Measurements from ENCODE around the gene RHEBL1.

The RHEBL1 gene, protein sequence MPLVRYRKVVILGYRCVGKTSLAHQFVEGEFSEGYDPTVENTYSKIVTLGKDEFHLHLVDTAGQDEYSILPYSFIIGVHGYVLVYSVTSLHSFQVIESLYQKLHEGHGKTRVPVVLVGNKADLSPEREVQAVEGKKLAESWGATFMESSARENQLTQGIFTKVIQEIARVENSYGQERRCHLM

GRCh38 chr12:49069507-49070346 is at the start of gene RHEBL1:
TSS of gene RHEBL1 (minus strand) at chr12:49069979. CDS start at chr12:49069785, 194 bp downstream.
- peak; percentile 97 to 99 for DNase-seq

DNA sequence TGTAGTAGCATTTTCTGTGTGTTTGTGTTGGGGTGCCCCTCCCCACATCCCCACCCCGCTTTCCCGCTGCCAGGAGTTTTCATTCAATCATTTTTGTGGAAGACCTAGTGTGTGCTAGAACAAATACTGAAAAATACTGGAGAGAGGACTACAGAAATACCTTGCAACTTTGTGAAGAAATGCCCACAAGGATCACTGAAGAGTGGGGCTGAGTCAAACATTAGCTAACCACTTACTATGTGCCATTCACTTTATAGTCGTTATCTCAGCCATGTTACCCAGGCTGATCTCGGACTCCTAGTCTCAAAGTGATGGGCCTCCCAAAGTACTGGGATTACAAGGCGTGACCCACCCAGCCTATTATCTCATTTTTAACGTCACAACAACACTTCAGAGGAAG is 41.4 kb upstream of the RHEBL1 start:
- no peak for DNase-seq

DNA sequence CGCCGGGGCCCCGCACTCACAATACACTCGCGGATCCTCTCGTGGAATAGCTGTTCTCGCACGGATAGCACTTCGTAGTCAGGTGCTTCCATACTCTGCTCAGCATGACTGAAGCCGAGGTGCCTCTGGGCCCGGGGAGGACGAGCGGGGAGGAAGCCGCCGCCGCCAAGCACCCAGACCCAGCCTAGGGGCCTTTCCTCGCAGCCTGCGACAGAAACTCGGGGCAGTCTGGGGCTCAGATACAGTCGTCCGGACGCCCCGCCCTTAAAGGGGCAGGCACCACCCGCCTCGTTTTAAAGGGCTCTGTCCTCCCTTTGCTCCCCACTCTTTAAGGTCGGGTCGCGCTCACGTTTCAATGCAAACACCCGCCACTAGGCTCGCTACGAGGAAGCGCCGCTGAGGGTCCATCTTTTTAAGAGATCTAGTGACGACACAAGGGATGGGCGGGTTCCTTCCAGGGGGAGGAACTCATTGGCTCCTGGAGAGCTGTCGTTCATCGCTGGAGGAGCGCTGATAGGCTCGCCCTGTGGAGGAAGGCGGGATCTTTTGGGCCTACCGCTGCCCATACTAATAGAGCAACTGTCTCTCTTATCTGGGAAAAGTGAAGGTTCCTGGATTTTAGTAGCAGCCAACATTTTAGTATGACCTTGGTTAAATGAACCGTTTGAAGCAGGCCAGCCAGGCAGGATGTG is 40.8 kb upstream of the RHEBL1 start, which contains the start of gene LMBR1L:
Gene LMBR1L (minus strand): TSS at position 384 of the 692 bp plus-strand sequence. CDS start 292 bp downstream, at position 92.
- DNase-seq = peak; percentile 97

GRCh38 chr12:49109641-49110463 is 40.1 kb upstream of the RHEBL1 start:
- no peak for DNase-seq

GRCh38 chr12:49108958-49109404 is 39.2 kb upstream of the RHEBL1 start:
- DNase-seq = no peak

GRCh38 chr12:49105504-49106084 is 35.8 kb upstream of the RHEBL1 start:
- no peak for DNase-seq

- no peak for DNase-seq
Measured at GRCh38 chr12:49104822-49105221, 35.0 kb upstream of the RHEBL1 start.

DNA sequence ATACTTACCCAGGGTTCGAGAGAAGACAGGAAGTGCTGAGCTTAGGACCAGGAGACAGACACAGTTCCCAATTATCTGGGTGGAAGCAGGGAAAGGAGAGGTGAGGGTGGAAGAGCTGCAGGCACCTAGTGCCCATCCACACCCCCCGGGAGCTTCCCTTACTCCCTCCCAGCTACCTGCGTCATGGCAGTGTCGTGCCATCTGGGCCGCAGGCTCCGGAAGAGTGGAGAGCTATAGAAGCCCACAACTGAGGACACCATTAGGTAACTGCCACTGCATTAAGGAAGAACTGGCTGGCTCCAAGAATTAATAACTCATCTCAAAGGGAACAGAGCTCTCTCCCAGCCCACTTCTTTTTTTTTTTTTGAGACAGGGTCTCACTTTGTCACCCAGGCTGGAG is 30.6 kb upstream of the RHEBL1 start:
- no peak for DNase-seq

DNA sequence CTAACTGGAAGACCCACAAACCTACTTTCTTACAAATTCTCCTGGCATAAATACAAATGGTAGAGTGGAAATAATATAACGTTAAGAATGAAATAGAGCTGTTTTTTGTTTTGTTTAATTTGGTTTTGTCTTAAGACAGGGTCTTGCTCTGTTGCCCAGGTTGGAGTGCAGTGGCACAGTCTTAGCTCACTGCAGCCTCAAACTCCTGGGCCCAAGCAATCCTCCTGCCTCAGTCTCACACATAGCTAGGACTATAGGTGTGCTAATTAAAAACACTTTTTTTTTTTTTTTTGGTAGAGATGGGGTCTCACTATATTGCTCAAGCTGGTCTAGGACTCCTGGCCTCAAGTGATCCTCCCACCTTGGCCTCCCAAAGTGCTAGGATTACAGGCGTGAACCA is 28.9 kb upstream of the RHEBL1 start:
- DNase-seq = no peak

GRCh38 chr12:49098035-49098451 is 28.3 kb upstream of the RHEBL1 start:
- peak; percentile 26 to 31 for DNase-seq

DNA sequence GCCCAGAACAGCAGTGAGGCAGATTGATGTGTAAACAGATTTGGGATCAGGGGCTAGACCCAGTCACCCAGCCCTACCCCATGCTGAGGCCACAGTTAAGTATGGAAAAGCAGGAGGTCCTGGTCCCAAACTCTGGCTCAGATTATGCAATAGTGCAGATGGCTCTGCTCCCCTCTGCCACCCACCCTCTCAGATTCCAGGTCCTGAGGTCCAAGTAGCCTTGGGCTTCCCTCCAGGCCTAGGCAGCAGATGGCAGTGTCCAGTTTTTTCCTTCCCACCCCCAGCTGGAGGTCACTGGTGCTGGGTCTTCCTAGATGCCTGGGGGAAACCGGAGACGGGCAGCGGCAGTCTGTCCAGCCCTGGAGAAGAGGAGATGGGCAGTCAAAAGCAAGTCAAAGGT is 27.6 kb upstream of the RHEBL1 start:
- DNase-seq = no peak

GRCh38 chr12:49094975-49095365 is 25.2 kb upstream of the RHEBL1 start:
- DNase-seq = no peak

DNA sequence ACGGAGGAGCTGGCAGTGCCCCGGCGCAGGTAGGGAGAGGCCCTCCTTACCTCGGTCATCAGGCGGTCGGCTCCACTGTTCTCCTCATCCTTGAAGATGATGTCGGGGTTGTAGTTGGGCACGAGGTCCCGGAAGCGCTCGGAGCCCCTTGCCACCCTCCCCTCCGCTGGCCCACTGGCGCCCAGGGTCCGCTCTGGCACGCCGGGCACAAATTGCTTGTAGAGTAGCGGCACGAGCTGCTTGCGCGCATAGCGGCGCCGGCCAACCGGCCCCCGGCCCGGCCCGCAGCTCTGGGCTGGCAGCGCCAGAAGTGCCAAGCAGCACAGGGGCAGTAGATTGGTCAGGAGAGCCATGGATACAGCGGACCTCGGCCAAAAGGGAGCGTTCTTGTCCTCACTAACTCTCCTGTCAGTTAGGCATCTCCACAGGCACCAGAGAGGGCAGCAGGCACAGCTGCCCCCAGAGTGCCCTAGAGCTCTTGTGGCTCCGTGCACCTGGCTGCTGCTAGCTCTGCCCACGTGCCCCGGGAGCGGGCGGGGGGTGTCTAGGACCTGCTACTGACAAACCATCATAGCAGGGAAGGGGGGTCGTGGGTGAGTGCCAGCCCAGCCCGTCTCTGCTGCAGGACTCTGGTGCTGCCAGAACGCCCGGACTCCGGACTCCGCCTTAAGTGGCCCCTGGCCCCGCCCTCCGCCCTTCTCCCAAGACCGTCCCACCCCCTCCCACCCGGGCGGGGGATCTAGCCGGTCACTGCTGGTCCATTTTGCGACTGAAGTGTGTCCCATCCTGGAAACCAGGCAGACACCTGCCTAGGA is 24.6 kb upstream of the RHEBL1 start, which contains the start of gene DHH:
Gene DHH (minus strand): TSS at position 642 of the 815 bp plus-strand sequence. CDS start 289 bp downstream, at position 353.
- DNase-seq = peak; percentile 28 to 60

DNA sequence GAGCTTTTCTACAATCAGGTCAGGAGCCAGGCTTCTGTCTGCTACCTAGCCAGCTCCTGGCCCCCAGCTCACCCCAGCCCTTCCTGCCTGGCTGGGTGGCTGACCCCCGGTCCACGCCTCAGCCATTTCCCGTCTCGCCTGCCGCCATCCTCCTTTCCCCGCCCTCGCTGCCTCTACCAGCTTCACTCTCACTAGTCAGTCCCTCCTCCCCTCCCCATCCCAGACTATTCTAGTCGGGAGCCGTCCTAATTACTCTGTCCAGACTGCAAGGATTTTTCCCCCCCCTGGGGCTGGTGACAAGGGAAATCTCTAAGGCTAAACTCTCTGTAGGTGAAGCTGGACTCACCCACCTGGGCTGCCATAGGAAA is 24.0 kb upstream of the RHEBL1 start:
- DNase-seq = no peak

- DNase-seq = no peak
Measured at GRCh38 chr12:49092816-49093406, 23.1 kb upstream of the RHEBL1 start.

DNA sequence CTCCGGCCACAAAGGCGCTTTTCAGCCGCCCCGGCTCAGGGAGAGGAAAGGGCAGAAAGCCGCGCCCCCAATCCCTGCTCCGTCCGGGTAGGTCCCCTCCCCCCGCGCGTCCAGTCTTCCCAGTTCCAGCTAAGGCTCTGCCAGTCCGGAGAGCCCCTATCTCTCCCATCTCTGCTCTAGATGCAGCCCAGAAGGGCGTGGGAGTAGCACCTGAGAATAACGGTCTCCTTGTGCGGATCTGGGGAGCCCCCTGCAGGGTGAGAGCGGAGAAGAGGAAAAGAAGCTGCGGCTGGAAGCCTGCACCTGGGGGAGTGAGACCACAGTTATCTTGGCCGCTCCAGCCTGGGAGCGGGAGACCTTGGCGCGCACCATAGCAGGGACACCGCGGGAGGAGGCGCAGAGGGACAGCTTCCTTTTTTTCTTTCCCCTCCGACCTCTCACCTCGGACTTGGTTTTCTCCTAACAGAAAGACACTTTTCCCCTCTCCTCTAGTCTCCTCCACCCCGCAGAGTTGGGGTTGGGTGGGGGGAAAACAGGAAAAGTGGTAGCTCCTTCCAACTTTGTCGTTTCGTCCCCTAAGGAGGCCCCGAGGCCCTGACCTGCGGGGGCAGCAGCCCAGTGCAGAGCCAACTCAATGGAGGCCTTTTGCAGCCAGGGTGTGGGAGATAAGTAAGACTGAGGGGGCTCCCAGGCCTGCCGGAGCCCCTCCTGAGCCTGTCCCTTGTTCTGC is 22.5 kb upstream of the RHEBL1 start:
- DNase-seq = no peak

- DNase-seq = no peak
Measured at GRCh38 chr12:49091836-49092085, 22.0 kb upstream of the RHEBL1 start.

DNA sequence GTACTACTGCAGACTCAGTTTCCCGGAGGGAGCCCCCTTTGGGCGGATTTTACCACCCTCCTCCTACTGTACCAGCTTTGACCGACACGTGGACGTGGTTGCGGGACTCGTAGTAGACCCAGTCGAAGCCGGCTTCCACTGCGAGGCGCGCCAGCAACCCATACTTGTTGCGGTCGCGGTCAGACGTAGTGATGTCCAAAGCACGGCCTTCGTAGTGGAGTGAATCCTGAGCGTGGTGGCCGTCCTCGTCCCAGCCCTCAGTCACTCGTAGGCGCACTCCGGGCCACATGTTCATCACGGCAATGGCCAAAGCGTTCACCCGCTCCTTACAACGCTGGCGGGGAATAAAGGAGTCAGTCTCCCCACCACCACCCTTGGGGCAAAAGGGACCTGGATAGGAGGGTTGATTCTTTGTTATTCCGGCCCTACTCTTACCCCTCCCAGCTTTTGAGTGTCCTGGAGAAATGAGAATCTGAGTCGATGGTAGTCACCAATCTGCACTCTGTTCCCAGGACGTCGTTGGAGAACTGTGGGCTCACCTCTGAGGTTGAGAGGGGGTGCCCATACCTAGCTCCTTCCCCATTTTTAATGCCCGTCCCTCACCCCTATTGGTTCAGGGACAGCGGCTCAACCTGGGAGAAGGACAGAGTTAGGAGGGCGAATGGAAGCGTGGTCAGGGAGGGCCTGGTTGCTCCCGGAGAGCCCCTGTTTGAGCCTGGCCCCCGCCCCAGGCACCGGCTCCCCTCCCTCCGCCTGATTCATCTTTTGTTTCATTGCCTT is 21.5 kb upstream of the RHEBL1 start:
- DNase-seq = no peak

Data from NCI-H2081 (cell line).